Middle frontal gyrus (tissue), 1 donor: Measurements from ENCODE around the gene NFS1.

Source experiments
- DNase-seq: peaks from one replicate; pipeline ENCODE4 v3.0.0-alpha.2; 2015; ENCODE audit warnings: low spot score; ENCODE audit errors: extremely low spot score

NFS1 gene

GRCh38 chr20:35680452-35681183 lies 18.5 kb downstream of the NFS1 start:
- DNase-seq = no peak

- no peak for DNase-seq
Measured at GRCh38 chr20:35674921-35675320, 24.2 kb downstream of the NFS1 start.

GRCh38 chr20:35673884-35674283 lies 25.3 kb downstream of the NFS1 start:
- DNase-seq = no peak

GRCh38 chr20:35669681-35670080 lies 29.5 kb downstream of the NFS1 start:
- no peak for DNase-seq

DNA sequence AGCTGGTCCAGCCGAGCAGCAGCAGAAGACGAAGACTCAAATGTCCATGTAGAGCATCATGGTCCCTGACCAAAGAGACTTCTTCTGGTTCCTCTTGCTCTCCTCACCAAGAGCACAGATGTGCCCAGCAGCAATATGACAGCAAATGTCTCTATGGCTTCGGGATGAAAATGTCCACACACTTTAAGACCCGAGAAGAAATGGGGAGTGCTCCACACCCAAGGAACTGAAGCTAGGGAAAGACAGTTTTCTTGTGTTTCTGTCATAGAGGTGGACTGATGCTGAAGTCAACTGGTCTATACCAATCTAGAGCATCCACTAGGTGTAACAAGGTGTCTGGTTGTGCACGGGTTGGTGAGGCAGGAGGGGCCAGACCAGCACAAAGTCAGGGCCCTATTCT lies 29.9 kb downstream of the NFS1 start:
- no peak for DNase-seq

- DNase-seq = no peak
Measured at GRCh38 chr20:35665949-35666288, 33.2 kb downstream of the NFS1 start.

- DNase-seq = peak; percentile 90
Measured at GRCh38 chr20:35664466-35665206, 34.5 kb downstream of the NFS1 start, which contains the start of the genes CPNE1 and RBM12. TSS of gene CPNE1 (minus strand) at chr20:35664900. CDS start at chr20:35632923, 31,977 bp downstream. TSS of gene RBM12 (minus strand) at chr20:35664900. CDS start at chr20:35655322, 9,578 bp downstream.

- no peak for DNase-seq
Measured at GRCh38 chr20:35663516-35664465, 35.4 kb downstream of the NFS1 start.

DNA sequence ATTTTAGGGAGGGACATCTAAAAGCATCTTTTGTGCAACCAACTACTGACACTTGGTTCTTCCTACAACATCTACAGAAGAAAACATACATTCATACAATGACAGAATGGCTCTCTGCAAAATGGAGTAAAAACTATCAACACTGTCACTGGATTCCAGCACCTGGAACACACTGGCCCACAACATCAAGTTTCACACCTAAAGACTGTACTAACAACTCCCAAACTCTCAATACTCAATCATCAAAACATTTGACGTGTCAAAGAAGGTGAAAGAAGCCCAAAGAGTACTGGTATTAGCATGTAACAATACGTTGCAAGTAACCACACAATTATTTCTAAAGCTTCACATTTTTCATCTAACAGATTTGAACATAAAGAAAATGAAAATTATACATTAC lies 36.6 kb downstream of the NFS1 start:
- no peak for DNase-seq

DNA sequence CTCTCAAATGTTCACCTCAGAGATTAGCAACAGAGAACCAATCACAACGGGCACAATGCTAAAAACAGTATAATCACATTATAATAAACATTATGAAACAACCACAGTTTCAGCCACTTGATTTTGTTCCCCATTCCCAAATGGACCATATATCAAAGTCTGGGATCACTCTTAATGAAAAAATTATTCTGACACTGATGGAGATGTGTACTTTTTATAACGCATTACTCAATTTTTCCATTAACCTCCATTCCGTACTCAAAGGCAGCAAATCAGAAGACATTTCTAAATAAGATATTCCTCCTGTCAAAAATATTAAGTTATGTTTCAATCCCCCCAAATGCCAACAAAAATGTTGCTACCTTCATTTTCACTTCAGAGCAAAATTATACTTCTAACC lies 37.2 kb downstream of the NFS1 start:
- no peak for DNase-seq

GRCh38 chr20:35661053-35661452 lies 38.1 kb downstream of the NFS1 start:
- no peak for DNase-seq

- DNase-seq = no peak
Measured at GRCh38 chr20:35660122-35660937, 38.8 kb downstream of the NFS1 start.

DNA sequence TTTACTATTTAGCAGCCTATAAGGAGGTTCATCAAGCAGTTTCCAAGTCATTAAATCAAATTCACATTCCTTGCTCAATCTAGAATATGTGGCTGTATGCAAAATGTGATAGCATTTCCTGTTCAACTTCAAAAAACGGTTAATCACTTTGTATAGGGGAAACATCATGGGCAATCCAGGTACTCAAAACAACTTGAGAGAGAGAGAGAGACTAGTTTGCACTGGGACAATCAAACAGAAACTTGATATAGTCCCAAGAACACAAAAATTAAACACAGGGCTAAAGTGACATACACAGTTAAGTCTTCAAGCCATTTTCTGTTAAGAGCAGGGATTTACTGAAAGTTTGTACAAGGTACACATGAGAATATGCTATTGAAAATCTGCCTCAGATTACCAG lies 41.9 kb downstream of the NFS1 start:
- no peak for DNase-seq

- DNase-seq = no peak
Measured at GRCh38 chr20:35654415-35654814, 44.7 kb downstream of the NFS1 start.

DNA sequence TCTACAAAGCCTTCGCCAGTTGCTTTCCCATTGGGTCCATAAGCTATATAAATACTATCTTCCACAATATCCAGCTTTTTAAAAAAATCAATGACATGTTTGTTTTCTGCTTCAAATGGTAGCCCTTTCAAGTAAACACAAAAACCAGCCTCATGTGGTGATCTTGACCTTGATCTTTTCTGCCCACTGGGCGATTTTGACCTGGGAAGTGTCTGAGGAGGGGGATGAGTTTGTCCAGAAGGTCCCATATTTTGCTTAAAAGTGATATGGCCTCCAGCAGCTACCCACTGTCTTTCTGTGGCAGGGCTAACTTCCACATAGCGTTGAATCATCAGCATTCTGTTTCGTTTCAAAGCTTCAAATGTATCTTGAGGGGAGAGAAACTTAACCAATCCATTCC lies 45.3 kb downstream of the NFS1 start:
- DNase-seq = no peak

- DNase-seq = no peak
Measured at GRCh38 chr20:35653430-35653734, 45.8 kb downstream of the NFS1 start.

- no peak for DNase-seq
Measured at GRCh38 chr20:35652641-35653429, 46.3 kb downstream of the NFS1 start.

GRCh38 chr20:35651958-35652357 lies 47.2 kb downstream of the NFS1 start:
- peak; percentile 11 for DNase-seq

- no peak for DNase-seq
Measured at GRCh38 chr20:35650632-35651031, 48.5 kb downstream of the NFS1 start.

GRCh38 chr20:35648836-35649235 lies 50.3 kb downstream of the NFS1 start:
- DNase-seq = no peak
